Endothelial cell of umbilical vein (primary cell): ENCODE data around the gene THSD1. TPM values are rescaled to one million over a fixed set of nuclear protein-coding genes. Genes with fewer than 3 reads are reported as not detected.
"Not testable (repeated sequence)": the region's sequence is repeated elsewhere in the genome, so short reads cannot be mapped to it uniquely, and the experiment has no call there.

Experiments used
- BruUV-seq: library from RNA; stranded (reverse); fragments of 400-500 nt; replicated peaks from 2 replicates; lab custom pipeline; 2021; lab: Mats Ljungman, UMichigan
- CTCF ChIA-PET: fragments of 300-600, 350-600 bp; sonication (Branson Sonifier 250); formaldehyde crosslinking; loops from one replicate; lab custom pipeline; 2021; ENCODE audit warnings: antibody characterized with exemption, inconsistent platforms; lab: Charles Lee
- POLR2A ChIA-PET: fragments of 300-600, 350-600 bp; sonication (Branson Sonifier 250); formaldehyde crosslinking; loops from one replicate; lab custom pipeline; 2021; ENCODE audit warnings: antibody characterized with exemption, inconsistent platforms; lab: Charles Lee
- DNase-seq: peaks from one replicate; pipeline ENCODE4 v3.0.0-alpha.2; 2011; ENCODE audit warnings: low read depth, low spot score
- FAIRE-seq: peaks from 2 replicates; lab custom pipeline; 2011; peaks lifted over from hg19 to GRCh38; lab: Jason Lieb, UNC
- H2AFZ ChIP-seq: 2 replicates; pipeline ENCODE4 v1.6.0; 2012; ENCODE audit warnings: low read depth, low read length, control low read depth, inconsistent platforms
- H3K27ac ChIP-seq: 2 replicates; pipeline ENCODE4 v1.5.1; 2011; ENCODE audit warnings: low read depth, mild to moderate bottlenecking, control low read depth, low read length, moderate library complexity; ENCODE audit not compliant: insufficient read depth
- H3K27me3 ChIP-seq, 2 experiments: 2 replicates each; pipeline versions ENCODE4 v1.6.0 to v1.6.1; 2011; ENCODE audit warnings: low read length in 2 of 2, mixed read lengths in 1 of 2; ENCODE audit not compliant: control insufficient read depth in 2 of 2, insufficient read depth in 2 of 2
- H3K36me3 ChIP-seq, 2 experiments: 2 replicates in 1 of 2; 3 replicates in 1 of 2; pipeline ENCODE4 v1.5.1; 2011; ENCODE audit warnings: low read length in 2 of 2, mild to moderate bottlenecking in 1 of 2, moderate library complexity in 1 of 2; ENCODE audit not compliant: control insufficient read depth in 2 of 2, insufficient read depth in 2 of 2; ENCODE audit errors: extremely low read depth in 1 of 2
- H3K4me1 ChIP-seq: 3 replicates; pipeline ENCODE4 v1.5.1; 2011; ENCODE audit warnings: mild to moderate bottlenecking, low read length; ENCODE audit not compliant: control insufficient read depth, insufficient read depth; ENCODE audit errors: extremely low read depth
- H3K4me2 ChIP-seq: 2 replicates; pipeline ENCODE4 v1.6.1; 2011; ENCODE audit warnings: low read length, control low read depth, mixed read lengths; ENCODE audit not compliant: insufficient read depth
- H3K4me3 ChIP-seq, 3 experiments: fragments of 200-600 bp in 1 of 3; sonication (generic), shearing (Covaris generic) in 1 of 3; replicated peaks in 1 of 3; 2 replicates each; pipeline ENCODE4 v1.5.1; 2011 to 2016; ENCODE audit warnings: control low read depth in 3 of 3, low read length in 3 of 3, mild to moderate bottlenecking in 2 of 3, inconsistent platforms in 1 of 3, low read depth in 1 of 3, moderate library complexity in 1 of 3; ENCODE audit not compliant: insufficient read depth in 1 of 3
- H3K79me2 ChIP-seq: 2 replicates; pipeline ENCODE4 v1.6.0; 2012; ENCODE audit warnings: low read length, inconsistent platforms; ENCODE audit not compliant: control insufficient read depth, insufficient read depth
- H3K9ac ChIP-seq: replicated peaks from 2 replicates; pipeline ENCODE3; 2011; ENCODE audit warnings: low read length, control low read depth; ENCODE audit not compliant: insufficient read depth; ENCODE audit errors: extremely low read depth
- H3K9me1 ChIP-seq: replicated peaks from 3 replicates; pipeline ENCODE4 v1.6.0; 2011; ENCODE audit warnings: mild to moderate bottlenecking, low read length; ENCODE audit not compliant: control insufficient read depth, insufficient read depth; ENCODE audit errors: extremely low read depth
- H3K9me3 ChIP-seq: replicated peaks from 2 replicates; pipeline ENCODE4 v1.5.1; 2012; ENCODE audit warnings: low read length, inconsistent platforms; ENCODE audit not compliant: control insufficient read depth, insufficient read depth
- H4K20me1 ChIP-seq: replicated peaks from 2 replicates; pipeline ENCODE3; 2011; ENCODE audit warnings: mild to moderate bottlenecking, low read length; ENCODE audit not compliant: control insufficient read depth, insufficient read depth; ENCODE audit errors: extremely low read depth
- dilution Hi-C: fragments of 300-500 bp; cut with MboI; formaldehyde crosslinking; loops from one replicate; pipeline ENCODE4 v1.15.0; 2019; ENCODE audit warnings: low sequenced_read_pairs; ENCODE audit not compliant: extremely low pct_ligation_motif_present
- intact Hi-C: fragments of 100-400 bp; cut with micrococcal nuclease; formaldehyde crosslinking; loops from one replicate; pipeline ENCODE4 v1.10.0; 2022
- polyA plus RNA-seq, 4 experiments: library from polyadenylated mRNA; depleted of rRNA in 3 of 4; stranded (reverse) in 3 of 4; unstranded in 1 of 4; fragments of >200 nt; gene quantifications; 2 replicates each; pipeline versions ENCODE4 v1.2.1 to v1.2.3, GENCODE V29; 2011 to 2012; ENCODE audit warnings: missing spikeins in 1 of 4
- small RNA-seq: library from RNA; depleted of rRNA; stranded (forward); fragments of <200 nt; gene quantifications from one replicate; pipeline ENCODE3, GENCODE V24; 2012; ENCODE audit warnings: low replicate concordance, low read depth; ENCODE audit not compliant: insufficient read depth, insufficient read length
- total RNA-seq: library from RNA; stranded (reverse); gene quantifications from 2 replicates; pipeline ENCODE4 v1.2.3, GENCODE V29; 2021

THSD1 gene
- total and polyA plus RNA-seq, 2 donors (not counting 3 experiments of a cell fraction or from before 2014, with no cell fraction given) = 25.4 to 27.6 TPM

GRCh38 chr13:52337828-52338455 lies 68.0 kb downstream of the THSD1 start:
- H3K4me1 ChIP-seq, H3K4me2 ChIP-seq, DNase-seq, H3K9me1 ChIP-seq, H3K79me2 ChIP-seq, BruUV-seq, H3K4me3 ChIP-seq, dilution Hi-C loops, H4K20me1 ChIP-seq, intact Hi-C loops, H3K36me3 ChIP-seq, FAIRE-seq, H3K9me3 ChIP-seq, H3K9ac ChIP-seq, POLR2A ChIA-PET, H2AFZ ChIP-seq, H3K27me3 ChIP-seq, H3K27ac ChIP-seq: not testable (repeated sequence)
- CTCF ChIA-PET = interaction anchor here (0.7 to 2.0 kb wide), 2 partner anchors 113 kb away, joined by 3 to 8 read pairs; no protein-coding TSS in a partner anchor

GRCh38 chr13:52334107-52334506 lies 71.9 kb downstream of the THSD1 start:
- H3K9me1 ChIP-seq, H4K20me1 ChIP-seq, BruUV-seq, H3K9me3 ChIP-seq, CTCF ChIA-PET, H3K79me2 ChIP-seq, DNase-seq, H3K4me2 ChIP-seq, H3K36me3 ChIP-seq, intact Hi-C loops, H2AFZ ChIP-seq, H3K4me3 ChIP-seq, dilution Hi-C loops, H3K4me1 ChIP-seq, FAIRE-seq, H3K27me3 ChIP-seq, H3K9ac ChIP-seq, POLR2A ChIA-PET, H3K27ac ChIP-seq: not testable (repeated sequence)

GRCh38 chr13:52331844-52332243 lies 74.1 kb downstream of the THSD1 start:
- FAIRE-seq = not testable (repeated sequence)

More at GRCh38 chr13:52331844-52332243, 74.1 kb downstream of the THSD1 start:
- H3K9me1 ChIP-seq, intact Hi-C loops, H3K4me3 ChIP-seq, H3K27me3 ChIP-seq, H3K9ac ChIP-seq, H3K4me2 ChIP-seq, H4K20me1 ChIP-seq, H3K4me1 ChIP-seq, H3K9me3 ChIP-seq, H3K79me2 ChIP-seq, dilution Hi-C loops, H2AFZ ChIP-seq, CTCF ChIA-PET, POLR2A ChIA-PET, BruUV-seq, H3K36me3 ChIP-seq, DNase-seq, H3K27ac ChIP-seq: not testable (repeated sequence)

Small RNA genes within 50 kb of the gene (small RNA-seq; reads per million reads assigned to genes)
- gene RNY4P24 = not detected

Other genes starting within 250 kb of the THSD1 start
- gene NEK3, start 246.6 kb downstream of the THSD1 start, total RNA-seq = 13.8 and 23.5 TPM in 2 replicates
- gene NEK3, start 246.6 kb downstream of the THSD1 start, polyA plus RNA-seq = 8.3 and 10.3 TPM in 2 replicates
- gene VPS36, start 44.5 kb upstream of the THSD1 start, total RNA-seq = 30.4 and 32.3 TPM in 2 replicates
- gene VPS36, start 44.5 kb upstream of the THSD1 start, polyA plus RNA-seq = 13.0 and 14.3 TPM in 2 replicates
- 62.3 and 72.1 TPM in 2 replicates for gene CKAP2, start 49.3 kb upstream of the THSD1 start, total RNA-seq
- gene CKAP2, start 49.3 kb upstream of the THSD1 start, polyA plus RNA-seq = 6.1 and 9.2 TPM in 2 replicates
- 11.7 and 12.4 TPM in 2 replicates for gene HNRNPA1L2, start 236.3 kb upstream of the THSD1 start, total RNA-seq
- 3.7 and 5.4 TPM in 2 replicates for gene HNRNPA1L2, start 236.3 kb upstream of the THSD1 start, polyA plus RNA-seq
- 74.2 and 78.8 TPM in 2 replicates for gene SUGT1, start 246.7 kb upstream of the THSD1 start, total RNA-seq
- gene SUGT1, start 246.7 kb upstream of the THSD1 start, polyA plus RNA-seq = 15.2 and 21.7 TPM in 2 replicates